AG20443 (cell line): ENCODE measurements around the gene NCOR1.
"Not testable (repeated sequence)": the region's sequence is repeated elsewhere in the genome, so short reads cannot be mapped to it uniquely, and the experiment has no call there.

Source experiments
- DNase-seq: peaks from one replicate; pipeline ENCODE4 v3.0.0; 2012; ENCODE audit warnings: low spot score, mixed read lengths

NCOR1 gene

GRCh38 chr17:16214190-16215001 is 938 bp downstream of the NCOR1 start:
- no peak for DNase-seq

GRCh38 chr17:16212793-16213192 is 2.5 kb downstream of the NCOR1 start:
- no peak for DNase-seq

GRCh38 chr17:16211590-16211989 is 3.7 kb downstream of the NCOR1 start:
- peak; percentile 20 for DNase-seq

- DNase-seq = not testable (repeated sequence)
Observed at GRCh38 chr17:16204763-16205162, 10.6 kb downstream of the NCOR1 start.

GRCh38 chr17:16202554-16203500 is 12.5 kb downstream of the NCOR1 start:
- DNase-seq = not testable (repeated sequence)

- not testable (repeated sequence) for DNase-seq
Observed at GRCh38 chr17:16201693-16202131, 13.6 kb downstream of the NCOR1 start.

GRCh38 chr17:16199093-16199492 is 16.2 kb downstream of the NCOR1 start:
- no peak for DNase-seq

- DNase-seq = no peak
Observed at GRCh38 chr17:16197276-16197675, 18.1 kb downstream of the NCOR1 start.

GRCh38 chr17:16194307-16194835 is 21.0 kb downstream of the NCOR1 start:
- not testable (repeated sequence) for DNase-seq

GRCh38 chr17:16191604-16192003 is 23.7 kb downstream of the NCOR1 start:
- no peak for DNase-seq

GRCh38 chr17:16190703-16191360 is 24.5 kb downstream of the NCOR1 start:
- DNase-seq = no peak

- DNase-seq = no peak
Observed at GRCh38 chr17:16189791-16190348, 25.5 kb downstream of the NCOR1 start.

- DNase-seq = no peak
Observed at GRCh38 chr17:16187642-16188041, 27.7 kb downstream of the NCOR1 start.

- no peak for DNase-seq
Observed at GRCh38 chr17:16181581-16181980, 33.8 kb downstream of the NCOR1 start.

GRCh38 chr17:16178836-16179235 is 36.5 kb downstream of the NCOR1 start:
- no peak for DNase-seq

- no peak for DNase-seq
Observed at GRCh38 chr17:16171613-16172012, 43.7 kb downstream of the NCOR1 start.

- not testable (repeated sequence) for DNase-seq
Observed at GRCh38 chr17:16166766-16167165, 48.6 kb downstream of the NCOR1 start.

- peak; percentile 9 for DNase-seq
Observed at GRCh38 chr17:16158714-16159113, 56.6 kb downstream of the NCOR1 start.

GRCh38 chr17:16155536-16155935 is 59.8 kb downstream of the NCOR1 start:
- DNase-seq = no peak

- DNase-seq = not testable (repeated sequence)
Observed at GRCh38 chr17:16152326-16152725, 63.0 kb downstream of the NCOR1 start.

GRCh38 chr17:16150251-16150856 is 65.0 kb downstream of the NCOR1 start:
- DNase-seq = no peak
